Muscle of arm (tissue), 12 donors: ENCODE measurements around the gene PODNL1. TPM values are rescaled to one million over a fixed set of nuclear protein-coding genes. Genes with fewer than 3 reads are reported as not detected.
A peak's percentile ranks its signal among the peaks of the same experiment; 100 is the strongest.

Experiments
- DNase-seq: peaks from one replicate; pipeline ENCODE4 v3.0.0-alpha.2; 2013
- polyA plus RNA-seq, 12 donors: library from polyadenylated mRNA; unstranded; fragments of 120-200 nt; gene quantifications; one replicate each; pipeline ENCODE4 v1.2.1, GENCODE V29; 2013; ENCODE audit not compliant: insufficient read length in 12 of 12

The PODNL1 gene
- polyA plus RNA-seq, 12 donors = 0.27 to 1.4 (median 0.67) TPM; not detected in 2

- no peak for DNase-seq
Measured at GRCh38 chr19:13958043-13958442, 19.8 kb upstream of the PODNL1 start.

GRCh38 chr19:13957051-13957450, 18.8 kb upstream of the PODNL1 start:
- no peak for DNase-seq

GRCh38 chr19:13956365-13956744, 18.1 kb upstream of the PODNL1 start:
- no peak for DNase-seq

GRCh38 chr19:13955662-13956364, 17.6 kb upstream of the PODNL1 start:
- DNase-seq = no peak

GRCh38 chr19:13954185-13954584, 16.0 kb upstream of the PODNL1 start:
- no peak for DNase-seq

GRCh38 chr19:13952931-13953531, 14.8 kb upstream of the PODNL1 start:
- no peak for DNase-seq

GRCh38 chr19:13952154-13952930, 14.1 kb upstream of the PODNL1 start, which contains the start of gene DCAF15:
Gene DCAF15, plus strand, starts transcription at chr19:13952509. Its CDS starts 4 bp downstream, at chr19:13952513.
- DNase-seq = peak; percentile 99

GRCh38 chr19:13951799-13952153, 13.6 kb upstream of the PODNL1 start:
- no peak for DNase-seq

- no peak for DNase-seq
Measured at GRCh38 chr19:13951043-13951442, 12.8 kb upstream of the PODNL1 start.

GRCh38 chr19:13946414-13946813, 8.2 kb upstream of the PODNL1 start:
- no peak for DNase-seq

- DNase-seq = no peak
Measured at GRCh38 chr19:13942023-13942684, 3.9 kb upstream of the PODNL1 start.

GRCh38 chr19:13937479-13938300, 527 bp downstream of the PODNL1 start:
- DNase-seq = no peak

- DNase-seq = no peak
Measured at GRCh38 chr19:13935765-13936510, 2.3 kb downstream of the PODNL1 start.

- DNase-seq = no peak
Measured at GRCh38 chr19:13934785-13935109, 3.5 kb downstream of the PODNL1 start.

- no peak for DNase-seq
Measured at GRCh38 chr19:13932911-13933393, 5.3 kb downstream of the PODNL1 start.

- DNase-seq = no peak
Measured at GRCh38 chr19:13932149-13932637, 6.0 kb downstream of the PODNL1 start.

- no peak for DNase-seq
Measured at GRCh38 chr19:13931391-13932148, 6.6 kb downstream of the PODNL1 start.

GRCh38 chr19:13930402-13930801, 7.8 kb downstream of the PODNL1 start:
- no peak for DNase-seq

- DNase-seq = no peak
Measured at GRCh38 chr19:13929956-13930355, 8.3 kb downstream of the PODNL1 start.

- DNase-seq = no peak
Measured at GRCh38 chr19:13929340-13929739, 8.9 kb downstream of the PODNL1 start.
